Fibroblast of skin of back (primary cell): ENCODE results near the gene DHX34.
A peak's percentile ranks its signal among the peaks of the same experiment; 100 is the strongest.

Experiments used
- DNase-seq: peaks from one replicate; pipeline ENCODE4 v3.0.0-alpha.2; 2013

The DHX34 gene

DNA sequence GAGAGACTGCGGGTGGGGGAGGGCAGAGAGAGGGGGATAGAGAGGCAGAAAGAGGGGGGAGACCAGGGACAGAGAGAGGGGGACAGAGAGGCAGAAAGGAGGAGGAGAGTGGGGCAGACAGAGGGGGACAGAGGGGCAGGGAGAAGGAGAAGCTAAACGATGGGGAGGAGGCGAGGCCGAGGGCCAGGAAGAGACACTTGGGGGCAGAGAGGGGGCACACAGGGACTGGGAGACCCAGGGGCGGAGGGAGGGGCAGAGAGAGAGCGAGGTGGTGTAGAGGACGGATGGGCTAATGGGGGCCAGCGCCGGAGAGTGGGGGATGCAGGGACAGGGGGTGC is 69.5 kb downstream of the DHX34 start:
- no peak for DNase-seq

DNA sequence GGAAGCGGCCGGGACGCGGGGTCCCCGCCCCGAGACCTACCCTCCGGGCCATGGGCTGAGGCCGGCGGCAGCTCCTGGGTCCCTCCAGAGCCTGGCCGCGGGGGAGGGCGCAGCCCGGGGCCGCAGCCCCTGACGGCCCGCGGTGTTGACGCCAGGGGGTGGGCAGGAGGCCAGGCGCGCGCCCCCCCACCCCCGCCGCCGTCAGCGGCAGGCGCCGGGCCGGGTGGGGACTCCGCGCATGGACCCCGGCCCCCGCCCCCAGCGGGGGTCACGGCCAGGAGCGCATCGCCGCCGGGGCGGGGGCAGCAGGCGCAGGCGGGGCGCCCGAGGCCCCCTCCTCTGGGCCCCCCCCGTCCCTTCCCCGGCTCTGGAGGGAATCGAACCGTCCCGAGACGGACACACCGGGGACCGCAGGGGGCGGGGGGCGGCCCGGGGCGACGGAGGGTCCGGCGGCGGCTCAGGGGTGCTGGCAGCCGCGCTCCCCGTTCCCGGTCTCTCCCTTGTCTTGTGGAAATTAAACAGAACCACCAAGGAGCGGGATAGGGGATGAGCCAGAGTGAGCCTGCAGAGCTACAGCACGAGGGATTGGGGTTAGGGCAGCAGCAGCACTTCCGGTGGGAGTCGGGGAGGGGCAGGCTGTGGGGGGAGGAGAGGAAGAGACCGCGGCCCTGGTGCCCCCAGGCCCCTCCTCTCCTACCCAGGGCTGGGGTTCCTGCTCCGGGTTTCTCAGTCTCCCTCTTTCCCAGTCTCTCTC is 70.1 kb downstream of the DHX34 start, which contains the start of gene MEIS3:
Gene MEIS3 (minus strand): TSS at position 498 of the 754 bp plus-strand sequence. CDS start 446 bp downstream, at position 52.
- DNase-seq: no peak

DNA sequence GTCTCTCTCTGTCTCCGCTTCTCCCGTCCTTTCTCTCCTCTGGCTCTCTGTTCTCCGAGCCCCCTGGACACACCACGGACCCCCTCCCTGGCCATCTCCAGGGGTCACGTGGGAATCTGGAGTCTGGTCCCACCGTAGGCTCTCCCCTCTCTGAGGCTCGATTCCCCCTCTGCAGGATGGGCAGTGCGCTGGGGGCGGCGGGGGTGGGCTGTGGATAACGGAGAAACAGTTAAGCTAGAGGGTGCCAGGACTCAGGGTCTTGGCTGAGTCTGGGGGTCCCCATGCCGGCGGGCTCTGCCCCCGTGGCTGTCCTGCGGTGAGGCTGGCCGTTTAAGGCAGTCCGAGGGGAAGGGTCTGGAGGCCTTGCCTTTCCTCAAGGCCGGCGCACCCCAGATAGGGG is 70.7 kb downstream of the DHX34 start:
- no peak for DNase-seq

DNA sequence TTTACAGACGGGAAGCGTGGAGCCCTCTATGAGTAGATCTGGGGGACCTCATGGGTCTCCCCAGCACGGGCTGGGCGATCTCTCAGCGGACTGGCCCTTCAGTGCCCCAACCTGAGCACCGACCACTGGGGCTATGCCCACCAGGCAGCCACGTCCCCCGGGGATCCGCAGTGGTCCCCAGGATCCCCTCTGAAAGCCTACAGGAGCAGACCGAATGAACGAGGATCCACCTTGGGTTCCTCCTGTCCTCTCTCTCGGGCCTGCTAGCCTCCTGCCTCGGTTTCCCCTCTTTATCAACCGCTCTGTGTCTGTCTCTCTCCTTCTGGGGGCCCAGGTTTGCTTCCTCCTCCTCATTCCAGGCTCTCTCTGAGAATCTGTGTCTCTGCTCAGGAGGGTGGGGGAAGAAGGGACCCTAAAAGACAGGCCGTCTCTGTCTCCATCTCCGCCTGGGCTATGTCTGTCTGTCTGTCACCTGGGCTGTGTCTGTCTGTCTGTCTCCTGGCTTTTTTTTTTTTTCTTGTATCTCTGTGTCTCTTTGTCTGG is 72.2 kb downstream of the DHX34 start:
- DNase-seq: no peak

DNA sequence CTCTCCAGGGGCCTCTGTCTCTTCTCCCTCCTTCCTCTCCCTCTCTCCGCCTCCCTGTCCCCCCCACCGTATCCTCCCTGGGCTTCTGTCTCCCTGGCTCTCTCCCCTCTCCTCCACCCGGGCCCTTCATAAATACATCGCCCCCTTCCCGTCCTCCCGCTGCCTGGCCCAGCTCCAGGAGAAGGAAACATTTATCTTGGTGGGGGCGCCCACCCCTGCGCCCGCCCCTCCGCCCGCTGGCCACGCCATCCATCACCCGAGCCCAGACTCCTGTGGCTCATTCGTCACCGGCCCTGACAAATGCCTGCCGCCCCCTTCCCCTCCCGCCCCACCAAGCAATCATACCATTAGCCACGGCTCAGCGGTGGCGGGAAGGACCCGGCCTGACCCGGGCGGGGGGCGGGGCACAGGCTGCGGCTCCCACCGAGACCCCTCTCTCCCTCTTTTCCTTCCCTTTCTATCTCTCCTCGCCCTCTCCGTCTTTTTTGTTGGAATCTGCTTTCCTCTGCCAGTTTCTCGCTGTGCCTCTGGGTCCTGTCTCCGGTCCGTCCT is 72.8 kb downstream of the DHX34 start:
- DNase-seq: peak; percentile 65

DNA sequence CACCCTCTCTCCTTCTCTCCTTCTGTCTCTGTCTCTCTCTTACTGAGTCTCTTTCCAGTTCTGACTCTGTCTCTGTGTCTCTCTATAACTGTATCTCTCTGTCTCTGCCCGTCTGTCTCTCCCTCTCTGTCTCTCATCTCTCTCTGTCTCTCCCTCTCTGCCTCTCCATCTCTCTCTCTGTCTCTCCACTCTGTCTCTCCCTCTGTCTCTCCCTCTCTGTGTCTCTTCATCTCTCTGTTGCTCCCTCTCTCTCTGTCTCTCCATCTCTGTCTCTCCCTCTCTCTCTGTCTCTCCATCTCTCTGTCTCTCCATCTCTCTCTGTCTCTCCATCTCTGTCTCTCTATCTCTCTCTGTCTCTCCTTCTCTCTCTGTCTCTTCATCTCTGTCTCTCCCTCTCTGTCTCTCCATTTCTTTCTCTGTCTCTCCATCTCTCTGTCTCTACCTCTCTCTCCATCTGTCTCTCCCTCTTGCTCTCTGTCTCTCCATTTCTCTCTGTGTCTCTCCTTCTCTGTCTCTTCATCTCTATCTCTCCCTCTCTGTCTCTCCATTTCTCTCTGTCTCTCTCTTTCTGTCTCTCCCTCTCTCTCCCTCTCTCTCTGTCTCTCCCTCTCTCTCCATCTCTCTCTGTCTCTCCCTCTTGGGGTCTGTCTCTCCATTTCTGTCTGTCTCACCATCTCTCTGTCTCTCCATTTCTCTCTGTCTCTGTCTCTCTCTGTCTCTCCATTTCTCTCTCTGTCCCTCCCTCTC is 73.5 kb downstream of the DHX34 start:
- DNase-seq: no peak

DNA sequence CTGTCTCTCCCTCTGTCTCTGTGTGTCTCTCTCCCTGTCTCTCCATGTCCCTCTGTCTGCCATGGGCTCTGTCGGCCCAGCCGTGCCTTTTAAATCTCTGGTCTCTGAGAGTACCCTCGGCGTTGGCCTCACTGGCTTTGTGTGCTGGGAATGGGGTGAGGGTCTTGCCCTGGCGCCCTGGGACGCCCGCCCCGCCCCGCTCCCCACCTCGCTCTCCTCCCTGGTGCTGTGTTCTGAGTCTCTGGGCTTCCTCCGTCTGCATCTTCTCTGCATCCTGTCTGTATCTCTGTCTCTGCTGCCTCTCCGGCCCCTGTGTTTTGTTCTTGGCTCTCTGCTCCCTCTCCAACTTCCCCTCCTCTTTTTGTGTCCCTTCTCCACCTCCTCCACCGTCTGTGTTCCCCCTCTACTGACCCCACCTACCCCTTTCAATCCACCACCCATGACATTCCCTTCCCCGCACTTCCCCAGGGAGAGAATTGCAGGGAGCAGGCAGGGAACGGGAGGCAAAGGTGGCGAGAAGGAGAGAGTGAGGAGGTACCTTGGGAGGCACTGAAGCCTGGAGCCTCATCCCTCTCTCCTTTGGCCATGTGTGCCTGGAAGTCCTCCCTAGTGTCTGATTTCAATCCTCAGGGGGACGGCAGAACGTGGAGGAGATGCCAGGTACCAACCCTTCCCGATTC is 74.2 kb downstream of the DHX34 start:
- no peak for DNase-seq

DNA sequence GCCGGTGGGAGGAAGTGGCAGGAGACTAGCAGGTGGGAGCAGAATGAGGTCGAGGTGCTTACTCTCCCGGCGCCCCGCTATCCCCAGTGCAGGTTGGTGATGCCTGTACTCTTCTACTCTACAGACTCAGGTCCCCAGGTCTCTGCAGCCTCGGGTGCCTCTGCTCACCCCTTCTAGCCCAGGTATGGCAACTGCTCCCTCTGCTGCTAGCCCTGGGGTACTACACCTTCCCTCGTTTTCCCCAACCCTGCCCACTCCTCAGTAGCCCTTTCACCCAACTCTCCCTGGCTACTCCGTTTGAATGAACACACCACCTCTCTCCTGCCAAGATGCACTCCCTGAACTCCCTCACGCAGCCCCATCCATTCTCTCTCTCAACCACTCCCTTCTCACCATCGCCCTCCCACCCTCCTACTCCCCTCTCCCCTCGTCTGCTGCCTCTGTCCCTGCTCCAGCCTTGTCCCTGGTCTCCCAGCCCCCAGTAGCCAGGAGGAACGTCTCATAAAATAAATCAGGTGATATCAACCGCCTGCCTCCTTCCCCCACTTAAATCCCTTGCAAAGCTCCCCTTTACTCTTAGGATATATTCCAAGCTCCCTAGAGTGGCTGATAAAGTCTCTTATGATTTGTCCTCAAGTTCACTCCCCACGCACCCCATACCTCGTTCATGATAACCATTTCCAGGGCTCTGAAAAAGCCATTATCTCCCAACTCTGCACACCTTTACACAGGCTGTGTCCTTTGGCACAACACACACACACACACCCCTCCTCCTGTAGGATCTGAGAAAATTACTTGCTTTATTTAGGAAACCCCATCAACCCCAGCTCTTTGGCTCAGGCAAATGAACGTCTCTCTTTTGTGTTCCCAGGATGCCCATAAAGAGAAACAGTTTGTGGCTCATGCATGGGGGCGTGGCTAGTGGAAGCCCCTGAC is 78.4 kb downstream of the DHX34 start:
- peak; percentile 61 for DNase-seq

DNA sequence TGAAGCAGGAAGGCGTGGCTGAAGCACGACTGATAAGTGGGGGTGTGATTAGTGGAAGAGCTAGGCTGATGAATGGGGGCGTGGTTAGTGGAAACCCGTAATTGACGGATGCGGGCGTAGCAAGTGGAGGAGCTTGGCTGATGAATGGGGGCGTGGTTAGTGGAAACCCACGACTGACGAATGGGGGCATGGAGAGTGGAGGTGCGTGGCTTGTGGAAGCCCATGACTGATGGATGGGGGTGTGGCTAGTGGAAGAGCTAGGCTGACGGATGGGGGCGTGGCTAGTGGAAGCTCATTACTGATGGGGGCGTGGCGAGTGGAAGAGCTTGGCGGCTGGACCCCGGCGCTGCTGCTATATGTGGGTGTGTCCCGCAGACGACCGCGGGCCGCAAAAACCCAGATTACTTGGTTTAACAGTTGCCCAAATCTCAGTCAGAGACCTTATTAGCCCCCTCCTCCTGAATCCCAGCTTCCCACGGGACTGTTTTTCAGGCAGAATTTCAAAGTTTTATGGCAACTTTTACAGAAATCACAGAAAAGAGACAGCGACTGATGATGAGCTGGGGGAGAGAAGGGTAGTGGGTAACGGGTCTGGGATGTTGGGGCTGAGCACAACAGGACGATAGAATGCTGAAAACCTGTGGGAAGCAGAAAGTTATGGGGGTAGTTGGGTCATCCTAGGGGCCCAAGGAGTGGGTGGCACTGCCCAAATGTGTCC is 79.2 kb downstream of the DHX34 start:
- peak; percentile 99 for DNase-seq

DNA sequence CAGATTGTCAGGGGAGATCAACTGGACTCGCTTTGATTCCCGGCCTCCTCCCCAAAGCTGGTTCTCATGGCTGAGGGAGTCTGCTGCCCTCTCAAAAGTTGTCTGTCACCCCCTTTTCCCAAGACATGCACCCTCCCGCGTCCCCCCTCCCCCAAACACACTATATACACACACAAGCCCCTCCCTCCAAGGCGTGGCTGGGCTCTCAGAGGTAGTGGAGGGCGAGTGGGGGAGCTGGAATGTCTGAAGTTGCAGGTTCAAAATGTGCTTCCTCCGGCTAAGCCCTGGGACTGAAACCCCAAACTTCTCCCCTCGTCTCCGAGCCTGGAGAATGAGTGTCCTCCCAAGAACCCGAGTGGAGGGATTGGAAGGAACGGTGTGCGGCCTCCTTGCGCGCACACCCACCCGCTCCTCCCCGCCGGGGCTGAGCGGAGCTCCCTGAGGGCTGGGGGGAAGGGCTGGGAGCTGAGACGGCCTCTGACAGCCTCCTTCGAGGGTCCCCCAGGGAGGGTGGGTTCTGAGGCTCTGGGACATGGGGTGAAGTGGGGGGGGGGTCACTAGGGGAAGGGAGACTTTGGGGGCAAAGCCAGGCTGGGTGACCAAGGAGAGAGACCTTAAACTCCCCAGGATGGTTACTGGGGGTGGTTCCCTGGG is 80.2 kb downstream of the DHX34 start:
- DNase-seq: no peak

DNA sequence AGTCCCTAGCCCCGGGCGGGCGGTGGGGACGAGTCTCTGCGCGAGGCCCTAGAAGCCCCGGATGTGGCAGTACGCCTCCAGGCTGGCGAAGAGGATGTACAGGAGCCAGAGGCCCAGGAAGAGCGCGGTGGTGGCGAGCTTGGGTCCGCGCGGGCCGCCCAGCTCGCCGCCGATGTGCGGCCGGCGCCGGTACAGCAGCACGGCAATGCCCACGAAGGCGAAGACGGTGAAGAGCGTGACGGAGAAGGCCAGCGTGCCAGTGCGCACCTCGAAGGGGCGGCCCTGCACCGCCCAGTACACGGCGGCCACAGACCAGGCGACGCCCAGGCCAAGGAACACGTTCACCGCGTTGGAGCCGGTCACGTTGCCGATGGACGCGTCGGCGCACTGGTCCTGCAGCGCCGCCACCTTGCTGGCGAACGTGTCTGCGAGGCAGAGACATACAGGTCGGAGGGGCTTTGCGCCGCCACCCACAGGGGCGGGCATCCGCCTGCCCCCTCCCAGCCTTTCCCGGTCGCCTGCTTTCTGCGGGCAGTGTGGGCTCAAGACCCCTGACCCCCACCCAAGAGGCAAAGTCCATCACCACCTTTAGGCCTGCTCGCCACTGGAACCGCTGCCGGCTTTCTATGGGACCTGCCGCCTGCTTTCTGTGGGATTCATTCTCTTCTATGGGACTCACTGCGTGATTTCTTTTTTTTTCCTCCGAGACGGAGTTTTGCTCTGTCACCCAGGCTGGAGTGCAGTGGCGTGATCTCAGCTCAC is 81.1 kb downstream of the DHX34 start:
- peak; percentile 61 for DNase-seq

DNA sequence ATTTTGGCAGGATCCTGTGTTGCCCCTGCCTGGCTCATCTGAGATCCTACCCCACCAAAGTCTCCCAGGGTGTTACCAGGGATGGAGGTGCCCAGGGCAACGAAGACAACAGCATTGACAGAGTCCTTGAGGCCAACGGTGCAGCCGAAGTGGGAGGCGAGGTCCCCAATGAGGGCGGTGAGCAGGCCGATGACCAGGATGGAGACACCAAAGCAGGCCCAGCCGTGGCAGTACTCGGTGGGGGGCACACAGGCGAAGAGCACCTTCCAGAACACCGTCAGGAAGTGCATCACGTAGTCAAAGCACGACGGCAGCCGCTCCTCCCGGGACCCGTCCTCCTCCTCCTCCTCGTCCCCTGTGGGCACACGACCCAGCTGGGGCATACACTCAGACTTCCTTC is 83.0 kb downstream of the DHX34 start:
- no peak for DNase-seq
